BLaER1 treated with 17β-estradiol and CSF1 and Interleukin-3, amounts not matched to agents 10 nM and 100 nM (cell line): ENCODE data around the gene WNK4.
"Not testable (repeated sequence)": the region's sequence is repeated elsewhere in the genome, so short reads cannot be mapped to it uniquely, and the experiment has no call there.

Experiments used
- H3K27ac ChIP-seq, 11 experiments: shearing (Covaris generic); formaldehyde crosslinking; 2 replicates each; pipeline ENCODE4 v1.8.1; 2022
- H3K27me3 ChIP-seq, 11 experiments: shearing (Covaris generic); formaldehyde crosslinking; 2 replicates each; pipeline ENCODE4 v1.8.1; 2022
- H3K36me3 ChIP-seq, 11 experiments: shearing (Covaris generic); formaldehyde crosslinking; 2 replicates each; pipeline ENCODE4 v1.8.1; 2022
- H3K4me1 ChIP-seq, 10 experiments: shearing (Covaris generic); formaldehyde crosslinking; 2 replicates each; pipeline ENCODE4 v1.8.1; 2022
- H3K4me2 ChIP-seq, 11 experiments: shearing (Covaris generic); formaldehyde crosslinking; 2 replicates each; pipeline ENCODE4 v1.8.1; 2022
- H3K4me3 ChIP-seq, 10 experiments: shearing (Covaris generic); formaldehyde crosslinking; 2 replicates each; pipeline ENCODE4 v1.8.1; 2022
- H3K9ac ChIP-seq, 11 experiments: shearing (Covaris generic); formaldehyde crosslinking; 2 replicates each; pipeline ENCODE4 v1.8.1; 2022
- H3K9me3 ChIP-seq, 11 experiments: shearing (Covaris generic); formaldehyde crosslinking; replicated peaks in 1 of 11; 2 replicates each; pipeline ENCODE4 v1.8.1; 2022
- H4K20me1 ChIP-seq, 11 experiments: shearing (Covaris generic); formaldehyde crosslinking; 2 replicates each; pipeline ENCODE4 v1.8.1; 2022
- Cebpa-rat ChIP-seq, 11 experiments: shearing (Covaris generic); IDR thresholded peaks; 2 replicates each; pipeline ENCODE4 v1.8.1; 2022

The WNK4 gene

GRCh38 chr17:42766124-42766523 is 14.3 kb upstream of the WNK4 start:
- Histone ChIP-seq H3K27ac (no peak overlapping the region), H3K9ac (no peak overlapping the region), H3K36me3 (no peaks in the 10 kb centered on the region), H3K27me3 (peaks cover 21 to 23% (median 22%) of the 10 kb centered on the region in 11 experiments), H4K20me1 (peaks cover 0 to 10% (median 0%) of the 10 kb centered on the region in 11 experiments; a peak in 2 of 22 replicates), H3K4me1 (peaks cover 5 to 17% (median 12%) of the 10 kb centered on the region in 10 experiments), H3K9me3 (no peaks in the 10 kb centered on the region), H3K4me3 (no peak overlapping the region), H3K4me2 (no peak overlapping the region)
- no peak for TF ChIP-seq Cebpa-rat (IDR thresholded peaks at IDR 0.05)

- Histone ChIP-seq H3K4me1 (peaks cover 2 to 13% (median 8%) of the 10 kb centered on the region in 10 experiments; a peak in 17 of 20 replicates), H3K27ac (no peak overlapping the region), H3K4me2 (no peak overlapping the region), H3K9ac (no peak overlapping the region), H3K4me3 (no peak overlapping the region), H3K9me3 (no peaks in the 10 kb centered on the region), H3K27me3 (peaks cover 7 to 15% (median 11%) of the 10 kb centered on the region in 11 experiments), H4K20me1 (peaks cover 0 to 2% (median 0%) of the 10 kb centered on the region in 11 experiments; a peak in 1 of 22 replicates), H3K36me3 (no peaks in the 10 kb centered on the region)
- no peak for TF ChIP-seq Cebpa-rat (IDR thresholded peaks at IDR 0.05)
Observed at GRCh38 chr17:42767512-42767911, 12.9 kb upstream of the WNK4 start.

- not testable (repeated sequence) for H3K9me3 ChIP-seq, H3K4me2 ChIP-seq, H3K9ac ChIP-seq, H3K4me3 ChIP-seq, H4K20me1 ChIP-seq, H3K36me3 ChIP-seq, H3K27ac ChIP-seq
- Histone ChIP-seq H3K27me3 (peaks cover 2 to 15% (median 10%) of the 10 kb centered on the region in 11 experiments; a peak in 21 of 22 replicates), H3K4me1 (peaks cover 4 to 11% (median 8%) of the 10 kb centered on the region in 10 experiments; a peak in 18 of 20 replicates)
Observed at GRCh38 chr17:42768006-42768405, 12.4 kb upstream of the WNK4 start.

GRCh38 chr17:42769964-42770363 is 10.4 kb upstream of the WNK4 start:
- peaks cover 0 to 27% (median 19%) of the 10 kb centered on the region in 11 experiments; a peak in 18 of 22 replicates for H3K27me3 ChIP-seq
- not testable (repeated sequence) for H4K20me1 ChIP-seq, H3K9ac ChIP-seq, H3K4me3 ChIP-seq, H3K27ac ChIP-seq, H3K4me2 ChIP-seq, H3K9me3 ChIP-seq, H3K36me3 ChIP-seq
- peaks cover 13 to 21% (median 18%) of the 10 kb centered on the region in 10 experiments for H3K4me1 ChIP-seq

DNA sequence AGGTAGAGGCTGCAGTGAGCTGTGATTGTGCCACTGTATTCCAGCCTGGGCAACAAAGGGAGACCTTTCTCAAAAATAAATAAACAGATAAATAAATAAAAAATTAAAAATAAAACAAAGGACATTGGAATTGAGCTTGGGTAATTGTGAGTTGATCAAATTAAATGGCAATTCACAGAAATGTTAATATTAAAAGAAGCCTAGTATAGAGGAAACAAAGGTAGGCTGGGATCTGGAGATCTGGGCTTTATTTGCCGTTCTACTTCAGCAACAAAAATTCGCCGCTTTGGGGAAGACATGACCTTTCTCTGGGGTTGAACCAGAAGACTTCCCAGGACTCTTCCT is 7.5 kb upstream of the WNK4 start:
- peak overlapping the region; percentile 66 to 83 (median 75) for H3K4me2 ChIP-seq
- peak overlapping the region; percentile 45 to 86 (median 76); a peak in 21 of 22 replicates for H3K27ac ChIP-seq
- H3K9ac ChIP-seq, result peak overlapping the region; percentile 69 to 84 (median 78)
- peaks cover 0 to 30% (median 23%) of the 10 kb centered on the region in 11 experiments; a peak in 18 of 22 replicates for H3K27me3 ChIP-seq
- peaks cover 24 to 41% (median 30%) of the 10 kb centered on the region in 10 experiments for H3K4me1 ChIP-seq
- no peaks in the 10 kb centered on the region for H3K9me3 ChIP-seq
- H3K4me3 ChIP-seq, result peak overlapping the region; percentile 58 to 80 (median 67)
- H4K20me1 ChIP-seq, result 0 out of 22 replicates have a peak, but pooled peaks cover 0 to under 1% (median 0%) of the 10 kb centered on the region in 11 experiments
- TF ChIP-seq Cebpa-rat (IDR thresholded peaks at IDR 0.05), result no peak
- H3K36me3 ChIP-seq, result peaks cover 3 to 22% (median 8%) of the 10 kb centered on the region in 11 experiments; a peak in 11 of 22 replicates

DNA sequence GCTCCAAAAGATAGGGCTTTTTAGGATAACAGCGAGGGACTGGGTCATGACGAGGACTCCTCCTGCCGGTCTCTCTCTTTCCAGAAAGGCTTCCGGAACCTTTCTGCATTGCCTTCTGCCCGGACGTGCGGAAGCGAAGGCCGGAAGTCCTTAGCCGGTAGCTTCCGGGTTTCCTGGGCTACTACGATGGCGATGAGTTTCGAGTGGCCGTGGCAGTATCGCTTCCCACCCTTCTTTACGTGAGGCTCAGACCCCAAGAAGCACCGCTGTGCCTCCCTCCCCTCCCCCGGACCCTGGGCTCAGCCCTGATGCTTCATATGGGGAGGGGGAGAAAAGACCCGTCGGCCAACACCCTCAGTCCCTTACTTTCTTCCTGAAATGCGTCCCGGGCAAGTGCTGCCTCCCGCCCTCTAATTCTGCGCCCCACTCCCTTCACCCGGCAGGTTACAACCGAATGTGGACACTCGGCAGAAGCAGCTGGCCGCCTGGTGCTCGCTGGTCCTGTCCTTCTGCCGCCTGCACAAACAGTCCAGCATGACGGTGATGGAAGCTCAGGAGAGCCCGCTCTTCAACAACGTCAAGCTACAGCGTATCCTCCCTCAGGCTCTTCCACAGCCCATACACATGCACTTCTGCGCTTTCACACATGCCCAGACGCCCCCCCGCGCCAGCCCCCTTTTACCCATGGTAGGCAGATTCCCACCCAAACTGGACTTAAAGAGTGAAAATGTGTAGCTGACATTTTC is 6.9 kb upstream of the WNK4 start, which contains the start of gene VPS25:
Gene VPS25, plus strand, starts transcription at position 160 of the 746 bp plus-strand sequence. Its CDS starts 27 bp downstream, at position 187.
- Histone ChIP-seq H4K20me1 (peaks cover 0 to 6% (median 0%) of the 10 kb centered on the region in 11 experiments; a peak in 2 of 22 replicates), H3K36me3 (peaks cover 4 to 28% (median 13%) of the 10 kb centered on the region in 11 experiments; a peak in 14 of 22 replicates), H3K27me3 (peaks cover 0 to 36% (median 28%) of the 10 kb centered on the region in 11 experiments; a peak in 20 of 22 replicates), H3K27ac (peak within 1 kb of the TSS; percentile 45 to 86 (median 76); a peak in 21 of 22 replicates), H3K4me3 (peak within 1 kb of the TSS; percentile 58 to 80 (median 67)), H3K4me1 (peaks cover 24 to 44% (median 30%) of the 10 kb centered on the region in 10 experiments), H3K4me2 (peak within 1 kb of the TSS; percentile 66 to 83 (median 75)), H3K9ac (peak within 1 kb of the TSS; percentile 69 to 84 (median 78)), H3K9me3 (no peaks in the 10 kb centered on the region)
- TF ChIP-seq Cebpa-rat (IDR thresholded peaks at IDR 0.05), result no peak

DNA sequence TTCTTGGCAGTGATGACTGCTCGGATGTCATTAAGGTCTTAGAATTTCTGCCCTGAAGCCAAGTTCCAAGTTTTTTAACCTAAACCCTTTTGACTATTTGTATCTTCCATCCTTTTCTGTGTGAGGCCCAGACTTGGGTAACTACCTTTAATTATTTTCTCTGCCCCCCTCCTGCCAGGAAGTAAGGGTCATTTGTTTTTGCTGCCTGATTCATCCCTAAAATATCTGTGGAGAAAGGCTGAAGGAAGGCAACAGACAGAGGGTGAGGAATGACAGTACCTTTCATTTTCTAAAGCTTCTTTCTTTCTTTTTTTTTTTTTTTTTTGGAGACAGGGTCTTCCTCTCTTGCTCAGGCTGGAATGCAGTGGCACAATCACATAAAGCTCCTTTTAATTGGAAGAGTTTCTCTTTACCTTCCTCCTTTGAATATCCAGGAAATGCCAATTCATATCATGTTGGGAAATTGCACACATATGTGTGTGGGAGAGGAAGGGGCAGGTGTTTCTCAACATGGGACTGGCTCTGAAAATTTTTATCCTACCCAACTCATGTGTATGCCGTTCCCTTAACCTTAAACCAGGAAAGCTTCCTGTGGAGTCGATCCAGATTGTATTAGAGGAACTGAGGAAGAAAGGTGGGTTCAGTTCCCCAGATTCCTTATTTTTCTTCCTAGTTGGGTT is 6.2 kb upstream of the WNK4 start:
- Histone ChIP-seq H3K4me1 (peaks cover 24 to 51% (median 30%) of the 10 kb centered on the region in 10 experiments), H3K9me3 (no peaks in the 10 kb centered on the region), H3K27me3 (peaks cover 6 to 43% (median 36%) of the 10 kb centered on the region in 11 experiments), H3K36me3 (peaks cover 4 to 35% (median 19%) of the 10 kb centered on the region in 11 experiments; a peak in 17 of 22 replicates), H3K27ac (peak overlapping the region in 9 of 11 experiments; percentile 68 to 86 (median 78); a peak in 14 of 22 replicates), H3K4me3 (peak overlapping the region; percentile 58 to 80 (median 67)), H4K20me1 (peaks cover 0 to 11% (median 0%) of the 10 kb centered on the region in 11 experiments; a peak in 4 of 22 replicates), H3K9ac (peak overlapping the region in 10 of 11 experiments; percentile 73 to 84 (median 79); a peak in 18 of 22 replicates), H3K4me2 (peak overlapping the region; percentile 66 to 83 (median 75))
- TF ChIP-seq Cebpa-rat (IDR thresholded peaks at IDR 0.05), result no peak

- Histone ChIP-seq H4K20me1 (peaks cover 0 to 23% (median 9%) of the 10 kb centered on the region in 11 experiments; a peak in 10 of 22 replicates), H3K4me2 (peak overlapping the region in 10 of 11 experiments; percentile 19 to 83 (median 54); a peak in 14 of 22 replicates), H3K36me3 (peaks cover 4 to 42% (median 25%) of the 10 kb centered on the region in 11 experiments; a peak in 17 of 22 replicates), H3K27ac (peak overlapping the region in 1 of 11 experiments; percentile 49; a peak in 2 of 22 replicates), H3K4me3 (peak overlapping the region in 1 of 10 experiments; percentile 9; a peak in 1 of 20 replicates), H3K4me1 (peaks cover 24 to 64% (median 37%) of the 10 kb centered on the region in 10 experiments), H3K27me3 (peaks cover 20 to 57% (median 50%) of the 10 kb centered on the region in 11 experiments), H3K9me3 (no peaks in the 10 kb centered on the region), H3K9ac (no peak overlapping the region)
- no peak for TF ChIP-seq Cebpa-rat (IDR thresholded peaks at IDR 0.05)
Observed at GRCh38 chr17:42775534-42776098, 4.8 kb upstream of the WNK4 start.
